GM13977 (cell line): Measurements from ENCODE around the gene TRAF3.

Experiments
- DNase-seq: peaks from one replicate; pipeline ENCODE4 v3.0.0; 2012; ENCODE audit warnings: low spot score
- CTCF ChIP-seq: IDR thresholded peaks from 2 replicates; pipeline ENCODE4 v1.5.1; 2012; ENCODE audit warnings: mild to moderate bottlenecking, control low read depth; ENCODE audit not compliant: insufficient read depth; ENCODE audit errors: extremely low read depth, missing control alignments
- in situ Hi-C: fragments of 300-500 bp; cut with MboI; formaldehyde crosslinking; loops from one replicate; pipeline ENCODE4 v1.12.0; 2022; ENCODE audit warnings: low sequenced_read_pairs, low pct_unique_long_range_greater_than_20kb, mixed read lengths, inconsistent platforms; ENCODE audit not compliant: unreplicated experiment

Gene TRAF3

GRCh38 chr14:102944448-102945330 is 167.4 kb downstream of the TRAF3 start:
- in situ Hi-C loops: no loop called here
- no peak for DNase-seq
- no peak for TF ChIP-seq CTCF

- DNase-seq: no peak
- no peak for TF ChIP-seq CTCF
- in situ Hi-C loops: no loop called here
Observed at GRCh38 chr14:102945346-102946130, 168.3 kb downstream of the TRAF3 start.

GRCh38 chr14:102947321-102948103 is 170.3 kb downstream of the TRAF3 start:
- in situ Hi-C loops: no loop called here
- TF ChIP-seq CTCF: no peak
- no peak for DNase-seq

- no peak for TF ChIP-seq CTCF
- no peak for DNase-seq
- in situ Hi-C loops: no loop called here
Observed at GRCh38 chr14:102948698-102949061, 171.4 kb downstream of the TRAF3 start.

GRCh38 chr14:102949062-102949800 is 172.0 kb downstream of the TRAF3 start:
- in situ Hi-C loops: no loop called here
- TF ChIP-seq CTCF: no peak
- no peak for DNase-seq
